HepG2 (cell line): ENCODE data around the gene POU2F2. TPM values are rescaled to one million over a fixed set of nuclear protein-coding genes. Genes with fewer than 3 reads are reported as not detected.

Source experiments
- ATAC-seq: fragments of 200-7000 bp; cut with Tn5 transposase; 3 replicates; pipeline ENCODE4 v1.9.1; 2020; ENCODE audit warnings: mild to moderate bottlenecking, moderate library complexity
- BruUV-seq: library from RNA; stranded (reverse); fragments of 400-500 nt; replicated peaks from 2 replicates; lab custom pipeline; 2021; lab: Mats Ljungman, UMichigan
- CTCF ChIA-PET: fragments of 300-600 bp; formaldehyde crosslinking; extraction: SDS; loops from one replicate; lab custom pipeline; 2021; ENCODE audit warnings: low total read pairs, inconsistent platforms, low intra/inter-chr PET ratio; lab: Yijun Ruan, JAX
- POLR2A ChIA-PET: fragments of 350-600 bp; sonication (Branson Sonifier 250); formaldehyde crosslinking; loops from one replicate; lab custom pipeline; 2020; ENCODE audit warnings: antibody characterized with exemption, inconsistent platforms; lab: Yijun Ruan, JAX
- DNase-seq: peaks from one replicate; pipeline ENCODE4 v3.0.0-alpha.2; 2015; ENCODE audit warnings: low spot score
- FAIRE-seq: peaks from 3 replicates; lab custom pipeline; 2011; peaks lifted over from hg19 to GRCh38; lab: Jason Lieb, UNC
- H2AFZ ChIP-seq: one replicate; pipeline ENCODE4 v1.6.1; 2011; ENCODE audit warnings: low read length, inconsistent platforms
- H3K27ac ChIP-seq: fragments of 300-600 bp; 3 replicates; pipeline ENCODE4 v1.8.0; 2011; ENCODE audit warnings: mixed run types, mild to moderate bottlenecking, mixed read lengths, low read length, inconsistent platforms; ENCODE audit not compliant: insufficient read depth; ENCODE audit errors: extremely low read length
- H3K27me3 ChIP-seq, 2 experiments: fragments of 200-600 bp in 1 of 2; 2 replicates in 1 of 2; 3 replicates in 1 of 2; pipeline versions ENCODE4 v1.6.0 to v1.8.0; 2011; ENCODE audit warnings: low read length in 2 of 2, mild to moderate bottlenecking in 2 of 2, moderate library complexity in 2 of 2, inconsistent platforms in 1 of 2; ENCODE audit not compliant: insufficient read depth in 2 of 2, control insufficient read depth in 1 of 2
- H3K36me3 ChIP-seq, 2 experiments: fragments of 200-600 bp in 1 of 2; replicated peaks in 1 of 2; 2 replicates in 1 of 2; 3 replicates in 1 of 2; pipeline versions ENCODE4 v1.5.1 to v1.8.0; 2011; ENCODE audit warnings: low read length in 2 of 2, inconsistent platforms in 1 of 2; ENCODE audit not compliant: insufficient read depth in 2 of 2, control insufficient read depth in 1 of 2
- H3K4me1 ChIP-seq: 2 replicates; pipeline ENCODE4 v1.5.1; 2012; ENCODE audit warnings: low read length, inconsistent platforms; ENCODE audit not compliant: insufficient read depth
- H3K4me2 ChIP-seq: 2 replicates; pipeline ENCODE4 v1.6.0; 2011; ENCODE audit warnings: low read depth, low read length, inconsistent platforms
- H3K4me3 ChIP-seq, 3 experiments: fragments of 200-600 bp in 1 of 3; sonication (generic), shearing (Covaris generic) in 1 of 3; replicated peaks in 1 of 3; 2 replicates each; pipeline ENCODE4 v1.5.1; 2011 to 2016; ENCODE audit warnings: low read length in 3 of 3, inconsistent platforms in 2 of 3, low read depth in 2 of 3, mild to moderate bottlenecking in 2 of 3, control low read depth in 1 of 3, mixed read lengths in 1 of 3; ENCODE audit not compliant: insufficient read depth in 1 of 3
- H3K79me2 ChIP-seq: one replicate; pipeline ENCODE4 v1.6.1; 2011; ENCODE audit warnings: low read length, inconsistent platforms; ENCODE audit not compliant: insufficient read depth
- H3K9ac ChIP-seq: 2 replicates; pipeline ENCODE4 v1.6.0; 2011; ENCODE audit warnings: mild to moderate bottlenecking, low read depth, low read length, inconsistent platforms; ENCODE audit not compliant: insufficient read depth
- H3K9me3 ChIP-seq: 2 replicates; pipeline ENCODE4 v1.5.1; 2012; ENCODE audit warnings: mild to moderate bottlenecking, low read length
- H4K20me1 ChIP-seq: 2 replicates; pipeline ENCODE4 v1.6.0; 2011; ENCODE audit warnings: inconsistent platforms, mild to moderate bottlenecking, low read length, moderate library complexity; ENCODE audit not compliant: insufficient read depth
- JUNB ChIP-seq: sonication (generic); formaldehyde crosslinking; IDR thresholded peaks from 2 replicates; pipeline ENCODE4 v1.8.0; 2022; ENCODE audit warnings: missing genetic modification reagents, mild to moderate bottlenecking, borderline replicate concordance
- PCBP1 ChIP-seq: fragments of 200-400 bp; formaldehyde crosslinking; IDR thresholded peaks from 2 replicates; pipeline ENCODE4 v1.6.1; 2017; ENCODE audit warnings: mild to moderate bottlenecking, low read depth, low read length, borderline replicate concordance
- TEAD3 ChIP-seq: optimal IDR thresholded peaks from 2 replicates; pipeline ENCODE3; 2016; ENCODE audit warnings: borderline replicate concordance
- TRIM24 ChIP-seq: sonication (generic); formaldehyde crosslinking; IDR thresholded peaks from 2 replicates; pipeline ENCODE4 v1.8.0; 2022; ENCODE audit warnings: mild to moderate bottlenecking, missing genetic modification reagents
- ZNF180 ChIP-seq: sonication (generic); formaldehyde crosslinking; IDR thresholded peaks from 2 replicates; pipeline ENCODE4 v1.4.0; 2020; ENCODE audit warnings: low read depth, missing genetic modification reagents, borderline replicate concordance
- ZNF207 ChIP-seq: fragments of 450-650 bp; IDR thresholded peaks from 2 replicates; pipeline ENCODE4 v1.6.1; 2016; ENCODE audit warnings: antibody characterized with exemption, borderline replicate concordance
- ZNF781 ChIP-seq: sonication (generic); formaldehyde crosslinking; IDR thresholded peaks from 2 replicates; pipeline ENCODE4 v1.5.1; 2020; ENCODE audit warnings: borderline replicate concordance, mild to moderate bottlenecking, missing genetic modification reagents; ENCODE audit errors: not compliant biosample characterization
- WGBS: methylation state at CpG from one replicate; pipeline ENCODE4 v1.1.6; 2017; ENCODE audit warnings: low lambda C conversion rate; 5-methylcytosine and 5-hydroxymethylcytosine counted together
- in situ Hi-C: cut with HindIII; loops from 2 replicates; pipeline ENCODE4 v1.10.0; 2017; ENCODE audit warnings: low pct_unique_long_range_greater_than_20kb; ENCODE audit not compliant: extremely low pct_ligation_motif_present
- intact Hi-C: fragments of 100-400 bp; cut with micrococcal nuclease; formaldehyde crosslinking; loops from one replicate; pipeline ENCODE4 v1.10.0; 2022; ENCODE audit not compliant: unreplicated experiment
- polyA plus RNA-seq, 8 experiments: library from polyadenylated mRNA; depleted of rRNA in 3 of 8; stranded (reverse) in 7 of 8; unstranded in 1 of 8; fragments of >200 nt; fragmentation: Illumina TruSeq in 4 of 8; extraction: Trizol in 4 of 8; gene quantifications; 2 replicates each; pipeline versions ENCODE4 v1.2.1 to v1.2.3, GENCODE V29; 2011 to 2016; ENCODE audit warnings: low read depth in 4 of 8, missing spikeins in 1 of 8, mixed read lengths in 1 of 8; ENCODE audit not compliant: insufficient read depth in 1 of 8
- total RNA-seq, 5 experiments: library from RNA; depleted of rRNA; stranded (reverse); fragments of >200 nt; fragmentation: Illumina TruSeq; extraction: Trizol; gene quantifications; 2 replicates each; pipeline ENCODE4 v1.2.3, GENCODE V29; 2016; ENCODE audit warnings: low read depth in 1 of 5
- TF ChIP-seq, protein P1 (sequence below): sonication (generic); formaldehyde crosslinking; IDR thresholded peaks from 2 replicates; pipeline ENCODE4 v1.5.0; 2020; ENCODE audit warnings: missing genetic modification reagents

Gene POU2F2
- total and polyA plus RNA-seq, 2 of the 13 experiments (the other 11 are each of a cell fraction or from before 2014, with no cell fraction given): 0.09 to 0.17 TPM

DNA sequence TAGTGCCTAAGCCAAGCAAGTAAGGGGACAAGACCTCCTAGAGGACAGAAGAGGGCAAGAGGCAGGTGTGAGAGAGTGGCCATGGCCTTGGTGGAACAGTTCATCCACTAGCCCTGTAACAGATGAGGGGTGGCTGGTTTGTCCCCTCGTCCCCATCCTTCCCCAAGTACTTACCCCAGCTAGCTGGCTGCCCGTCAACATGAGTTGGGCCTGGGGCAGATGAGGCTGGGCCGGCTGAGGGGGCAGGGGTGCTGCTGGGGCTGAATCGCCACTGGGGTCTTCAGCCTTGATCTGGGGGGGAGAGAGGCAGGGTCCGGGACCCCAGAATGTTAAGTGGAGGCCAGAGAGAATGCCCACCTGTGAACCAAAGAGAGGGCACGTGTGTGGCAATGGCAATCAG lies 15.2 kb downstream of the POU2F2 start:
- FAIRE-seq: no peak
- in situ Hi-C loops: no loop called here
- no peaks in the 10 kb centered on the region for H4K20me1 ChIP-seq
- peaks cover 9% of the 10 kb centered on the region for H3K4me1 ChIP-seq
- intact Hi-C loops: no loop called here
- TF ChIP-seq TRIM24 (CRISPR knock-in tag) (no peak), ZNF781 (CRISPR knock-in tag) (no peak), JUNB (CRISPR knock-in tag) (no peak), TEAD3 (CRISPR knock-in tag) (no peak), PCBP1 (no peak), ZNF207 (no peak), ZNF180 (CRISPR knock-in tag) (no peak)
- TF ChIP-seq, protein P1, sequence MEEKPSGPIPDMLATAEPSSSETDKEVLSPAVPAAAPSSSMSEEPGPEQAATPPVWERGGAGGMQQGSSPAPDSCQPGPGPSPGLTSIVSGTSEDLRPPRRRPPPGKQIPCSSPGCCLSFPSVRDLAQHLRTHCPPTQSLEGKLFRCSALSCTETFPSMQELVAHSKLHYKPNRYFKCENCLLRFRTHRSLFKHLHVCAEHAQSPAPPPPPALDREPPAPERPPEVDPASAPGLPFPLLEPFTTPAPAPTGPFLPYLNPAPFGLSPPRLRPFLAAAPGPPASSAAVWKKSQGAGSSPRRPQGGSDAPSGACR (CRISPR knock-in tag): no peak
- no peaks in the 10 kb centered on the region for H3K36me3 ChIP-seq
- ATAC-seq: no peak
- no peak overlapping the region for H3K4me3 ChIP-seq
- DNase-seq: no peak
- 3% methylated on average over 4 of the region's 6 CpGs for WGBS
- ChIA-PET POLR2A (no interaction called here), CTCF (no interaction called here)
- H3K79me2 ChIP-seq: no peaks in the 10 kb centered on the region
- H3K9me3 ChIP-seq: no peaks in the 10 kb centered on the region
- no TSS peak for BruUV-seq
- H3K27me3 ChIP-seq: peaks cover 2 to 3% of the 10 kb centered on the region in 2 experiments; a peak in 4 of 5 replicates
- H3K9ac ChIP-seq: no peak overlapping the region
- no peak overlapping the region for H2AFZ ChIP-seq
- H3K27ac ChIP-seq: no peak overlapping the region
- H3K4me2 ChIP-seq: no peak overlapping the region
